IMR-90 (cell line): ENCODE measurements around the gene AMBRA1. TPM values are rescaled to one million over a fixed set of nuclear protein-coding genes. Genes with fewer than 3 reads are reported as not detected.

ENCODE experiments used
- ATAC-seq: fragments of 200-7000 bp; cut with Tn5 transposase; 2 replicates; pipeline ENCODE4 v1.9.1; 2020; ENCODE audit warnings: low read depth, mild to moderate bottlenecking, moderate library complexity
- BruUV-seq: library from RNA; stranded (reverse); fragments of 400-500 nt; replicated peaks from 2 replicates; lab custom pipeline; 2021; lab: Mats Ljungman, UMichigan
- CTCF ChIA-PET: fragments of 300-600 bp; formaldehyde crosslinking; extraction: SDS; loops from one replicate; lab custom pipeline; 2021; ENCODE audit warnings: antibody characterized with exemption; lab: Yijun Ruan, JAX
- POLR2A ChIA-PET: fragments of 300-600 bp; sonication (Branson Sonifier 250); formaldehyde crosslinking; loops from one replicate; lab custom pipeline; 2022; ENCODE audit warnings: antibody characterized with exemption; ENCODE audit not compliant: unreplicated experiment; lab: Charles Lee
- DNase-seq: peaks from one replicate; pipeline ENCODE4 v3.0.0; 2013
- H2AFZ ChIP-seq: replicated peaks from 2 replicates; pipeline ENCODE3; 2013; ENCODE audit warnings: low read length, mild to moderate bottlenecking; ENCODE audit not compliant: poor library complexity
- H2AK5ac ChIP-seq: 2 replicates; pipeline ENCODE4 v1.6.1; 2013; ENCODE audit warnings: low read depth, low read length, inconsistent platforms
- H2AK9ac ChIP-seq: replicated peaks from 2 replicates; pipeline ENCODE3; 2013; ENCODE audit warnings: mild to moderate bottlenecking, low read depth, low read length, moderate library complexity; ENCODE audit not compliant: poor library complexity
- H2BK120ac ChIP-seq: 2 replicates; pipeline ENCODE4 v1.6.1; 2013; ENCODE audit warnings: low read depth, low read length, inconsistent platforms
- H2BK15ac ChIP-seq: 3 replicates; pipeline ENCODE4 v1.6.1; 2013; ENCODE audit warnings: low read depth, low read length, inconsistent platforms
- H2BK20ac ChIP-seq: 2 replicates; pipeline ENCODE4 v1.6.1; 2013; ENCODE audit warnings: low read depth, mild to moderate bottlenecking, inconsistent platforms, low read length, moderate library complexity
- H2BK5ac ChIP-seq: 2 replicates; pipeline ENCODE4 v1.6.1; 2013; ENCODE audit warnings: mild to moderate bottlenecking, low read depth, low read length, inconsistent platforms; ENCODE audit not compliant: poor library complexity, severe bottlenecking
- H3K14ac ChIP-seq: replicated peaks from 2 replicates; pipeline ENCODE4 v1.6.1; 2013; ENCODE audit warnings: low read depth, low read length, inconsistent platforms
- H3K18ac ChIP-seq: 2 replicates; pipeline ENCODE4 v1.6.1; 2013; ENCODE audit warnings: low read depth, low read length, control low read depth
- H3K23ac ChIP-seq: 2 replicates; pipeline ENCODE4 v1.6.1; 2013; ENCODE audit warnings: low read depth, low read length, inconsistent platforms
- H3K27ac ChIP-seq: 2 replicates; pipeline ENCODE4 v1.5.1; 2013; ENCODE audit warnings: mild to moderate bottlenecking, control low read depth, low read length; ENCODE audit not compliant: insufficient read depth
- H3K27me3 ChIP-seq: 2 replicates; pipeline ENCODE4 v1.6.1; 2013; ENCODE audit warnings: low read length; ENCODE audit not compliant: control insufficient read depth, insufficient read depth
- H3K36me3 ChIP-seq: 2 replicates; pipeline ENCODE4 v1.6.1; 2013; ENCODE audit warnings: low read length, mixed read lengths; ENCODE audit not compliant: control insufficient read depth, insufficient read depth
- H3K4ac ChIP-seq: 2 replicates; pipeline ENCODE4 v1.6.1; 2013; ENCODE audit warnings: low read depth, low read length, inconsistent platforms
- H3K4me1 ChIP-seq: 2 replicates; pipeline ENCODE4 v1.6.1; 2013; ENCODE audit warnings: low read length, mixed read lengths; ENCODE audit not compliant: control insufficient read depth, insufficient read depth
- H3K4me2 ChIP-seq: 2 replicates; pipeline ENCODE4 v1.6.1; 2013; ENCODE audit warnings: low read depth, mild to moderate bottlenecking, control low read depth, low read length, moderate library complexity
- H3K4me3 ChIP-seq: 2 replicates; pipeline ENCODE4 v1.5.1; 2013; ENCODE audit warnings: low read depth, mild to moderate bottlenecking, control low read depth, low read length, moderate library complexity; ENCODE audit not compliant: insufficient read depth
- H3K56ac ChIP-seq: 2 replicates; pipeline ENCODE4 v1.6.1; 2013; ENCODE audit warnings: low read length, inconsistent platforms; ENCODE audit not compliant: insufficient read depth; ENCODE audit errors: extremely low read depth
- H3K79me1 ChIP-seq, 2 experiments: 2 replicates each; pipeline ENCODE4 v1.6.1; 2013; ENCODE audit warnings: low read length in 2 of 2, inconsistent platforms in 1 of 2, low read depth in 1 of 2
- H3K9ac ChIP-seq: 2 replicates; pipeline ENCODE4 v1.6.1; 2013; ENCODE audit warnings: low read depth, low read length, control low read depth
- H3K9me1 ChIP-seq: 2 replicates; pipeline ENCODE4 v1.6.1; 2013; ENCODE audit warnings: low read length, inconsistent platforms; ENCODE audit not compliant: insufficient read depth
- H3K9me3 ChIP-seq: 2 replicates; pipeline ENCODE4 v1.6.1; 2013; ENCODE audit warnings: low read length; ENCODE audit not compliant: control insufficient read depth, insufficient read depth
- H4K20me1 ChIP-seq: 2 replicates; pipeline ENCODE4 v1.6.1; 2013; ENCODE audit warnings: low read length, inconsistent platforms; ENCODE audit not compliant: insufficient read depth
- H4K5ac ChIP-seq: 2 replicates; pipeline ENCODE4 v1.6.1; 2013; ENCODE audit warnings: mild to moderate bottlenecking, low read depth, low read length, control low read depth
- H4K8ac ChIP-seq, 2 experiments: 2 replicates each; pipeline ENCODE4 v1.6.1; 2013; ENCODE audit warnings: low read depth in 2 of 2, low read length in 2 of 2, control low read depth in 1 of 2, inconsistent platforms in 1 of 2
- H4K91ac ChIP-seq: 2 replicates; pipeline ENCODE4 v1.6.1; 2013; ENCODE audit warnings: low read depth, low read length, inconsistent platforms; ENCODE audit not compliant: insufficient read depth
- MAZ ChIP-seq: IDR thresholded peaks from 2 replicates; pipeline ENCODE4 v1.6.1; 2012; ENCODE audit warnings: low read depth, mild to moderate bottlenecking, low read length, improper control_type of control experiment, moderate library complexity, borderline replicate concordance
- MXI1 ChIP-seq: IDR thresholded peaks from 2 replicates; pipeline ENCODE4 v1.6.1; 2012; ENCODE audit warnings: low read depth, mild to moderate bottlenecking, low read length, moderate library complexity, borderline replicate concordance
- RFX5 ChIP-seq: IDR thresholded peaks from 2 replicates; pipeline ENCODE4 v1.8.0; 2012; ENCODE audit warnings: low read depth, mild to moderate bottlenecking, low read length, moderate library complexity
- WGBS, 2 experiments: methylation state at CpG; one replicate each; pipeline versions ENCODE4 v1.1.5 to v1.1.7; 2013; ENCODE audit warnings: missing lambda C conversion rate in 2 of 2; ENCODE audit not compliant: insufficient read length in 1 of 2; ENCODE audit errors: extremely low coverage in 2 of 2; 5-methylcytosine and 5-hydroxymethylcytosine counted together
- dilution Hi-C: fragments of 300-500 bp; cut with HindIII; formaldehyde crosslinking; loops from one replicate; pipeline ENCODE4 v1.14.3; 2018; ENCODE audit warnings: low sequenced_read_pairs; ENCODE audit not compliant: unreplicated experiment
- in situ Hi-C: fragments of 300-500 bp; cut with MboI; formaldehyde crosslinking; loops from 3 replicates; pipeline ENCODE4 v1.14.3; 2019; ENCODE audit warnings: low sequenced_read_pairs, inconsistent platforms, mixed read lengths
- intact Hi-C: fragments of 100-400 bp; cut with micrococcal nuclease; formaldehyde crosslinking; loops from 2 replicates; pipeline ENCODE4 v1.10.0; 2022
- polyA plus RNA-seq, 3 experiments: library from polyadenylated mRNA; depleted of rRNA; stranded (reverse); fragments of >200 nt; gene quantifications; 2 replicates each; pipeline ENCODE4 v1.2.3, GENCODE V29; 2012; ENCODE audit warnings: low replicate concordance in 1 of 3
- total RNA-seq: library from RNA; depleted of rRNA; stranded (reverse); fragments of >200 nt; gene quantifications from 2 replicates; pipeline ENCODE4 v1.2.3, GENCODE V29; 2012

Gene AMBRA1
- total and polyA plus RNA-seq, 2 of the 4 experiments (the other 2 are of a cell fraction): 9.4 to 18.3 TPM

DNA sequence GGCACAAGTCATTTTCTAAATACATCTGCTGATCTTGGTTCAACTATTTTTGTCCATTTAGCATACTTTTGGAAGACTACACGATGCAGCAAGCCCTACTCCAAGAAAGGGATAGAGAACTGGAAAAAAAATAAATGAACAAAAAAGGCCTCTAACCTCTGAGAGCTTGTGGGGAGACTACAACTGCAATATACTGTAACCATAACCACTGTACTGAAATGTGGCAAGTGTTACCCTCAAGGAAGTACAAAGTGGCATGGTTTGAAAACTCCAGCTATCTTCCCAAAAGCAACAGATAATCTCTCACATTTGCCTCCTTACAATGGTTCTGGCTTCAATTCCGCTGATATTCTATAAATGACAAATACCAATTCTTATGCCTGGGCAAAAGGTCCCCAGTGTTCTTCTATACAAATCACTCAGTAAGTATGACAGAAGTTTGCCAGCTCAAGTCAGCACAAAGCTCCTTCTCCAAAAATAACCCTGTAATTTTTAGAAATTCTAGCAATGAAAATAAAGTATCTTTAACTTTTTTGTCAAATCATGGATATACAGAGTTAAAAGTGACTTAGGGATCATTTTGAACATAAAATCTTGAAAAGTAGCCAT is 22.9 kb downstream of the AMBRA1 start:
- Histone ChIP-seq H3K4me2 (no peak overlapping the region), H3K4me3 (no peak overlapping the region), H3K4ac (no peak overlapping the region), H3K9me3 (no peaks in the 10 kb centered on the region), H3K14ac (no peak overlapping the region), H2AFZ (no peak overlapping the region), H2AK5ac (no peak overlapping the region), H4K91ac (no peak overlapping the region), H3K9me1 (peaks cover under 1% of the 10 kb centered on the region; the same call in 1 of the 2 replicates), H3K27me3 (no peaks in the 10 kb centered on the region), H2AK9ac (no peak overlapping the region), H3K36me3 (0 out of 2 replicates have a peak, but pooled peaks cover 2% of the 10 kb centered on the region), H2BK120ac (no peak overlapping the region), H3K4me1 (0 out of 2 replicates have a peak, but pooled peaks cover 2% of the 10 kb centered on the region), H2BK5ac (no peak overlapping the region), H3K27ac (no peak overlapping the region), H2BK20ac (no peak overlapping the region), H4K5ac (no peak overlapping the region), H3K18ac (no peak overlapping the region), H4K20me1 (peaks cover 13% of the 10 kb centered on the region), H3K56ac (no peak overlapping the region), H4K8ac (no peak overlapping the region), H3K9ac (no peak overlapping the region), H3K79me1 (peaks cover 6 to 57% of the 10 kb centered on the region in 2 experiments), H2BK15ac (no peak overlapping the region), H3K23ac (no peak overlapping the region)
- ChIA-PET CTCF (interaction anchor here (0.7 kb wide), 1 partner anchor 11 kb away, joined by 5 read pairs; no protein-coding TSS in a partner anchor), POLR2A (no interaction called here)
- ATAC-seq (no peak), DNase-seq (no peak)
- no TSS peak for BruUV-seq
- no CpG with 5 or more reads among the region's 2 CpGs for WGBS, 2 experiments
- no peak for TF ChIP-seq MAZ
- TF ChIP-seq MXI1: no peak
- no peak for TF ChIP-seq RFX5
- in situ Hi-C loops (no loop called here), dilution Hi-C loops (no loop called here), intact Hi-C loops (no loop called here)
